ENCODE results near the gene ME1. TPM values are rescaled to one million over a fixed set of nuclear protein-coding genes. Genes with fewer than 3 reads are reported as not detected.

Gene ME1
- total and polyA plus RNA-seq, 2 donors (not counting 3 experiments of a cell fraction or from before 2014, with no cell fraction given), result 7.3 to 29.3 TPM

GRCh38 chr6:83250235-83250634 lies 180.6 kb downstream of the ME1 start:
- intact Hi-C loops (cut with micrococcal nuclease) (no loop called here), dilution Hi-C loops (cut with MboI; ENCODE audit: extremely low pct_ligation_motif_present, low sequenced_read_pairs) (no loop called here)
- no peaks in the 10 kb centered on the region for H3K36me3 ChIP-seq (ENCODE audit: control insufficient read depth in 2 of 2, extremely low read depth in 1 of 2, insufficient read depth in 2 of 2, low read length in 2 of 2)
- no peaks in the 10 kb centered on the region for H4K20me1 ChIP-seq (replicated peaks; ENCODE audit: control insufficient read depth, extremely low read depth, insufficient read depth, low read length)
- H3K4me3 ChIP-seq (replicated peaks in 1 of 3; ENCODE audit: insufficient read depth in 1 of 3, low read depth in 1 of 3, low read length in 3 of 3), result no peak overlapping the region
- no peaks in the 10 kb centered on the region for H3K79me2 ChIP-seq (ENCODE audit: control insufficient read depth, insufficient read depth, low read length)
- H3K4me1 ChIP-seq (ENCODE audit: control insufficient read depth, extremely low read depth, insufficient read depth, low read length), result no peaks in the 10 kb centered on the region
- H3K4me2 ChIP-seq (ENCODE audit: insufficient read depth, low read length), result no peak overlapping the region
- FAIRE-seq (no peak), DNase-seq (ENCODE audit: low read depth, low spot score) (no peak)
- POLR2A ChIA-PET, result no interaction called here
- H3K27ac ChIP-seq (ENCODE audit: insufficient read depth, low read depth, low read length), result no peak overlapping the region
- CTCF ChIA-PET, result interaction anchor here (1.1 to 1.3 kb wide), 2 partner anchors 18 to 28 kb away, joined by 3 read pairs; no protein-coding TSS in a partner anchor
- H3K9me1 ChIP-seq (replicated peaks; ENCODE audit: control insufficient read depth, extremely low read depth, insufficient read depth, low read length), result no peaks in the 10 kb centered on the region
- H3K9me3 ChIP-seq (replicated peaks; ENCODE audit: control insufficient read depth, insufficient read depth, low read length), result no peaks in the 10 kb centered on the region
- no TSS peak for BruUV-seq (replicated peaks)
- H3K27me3 ChIP-seq (ENCODE audit: control insufficient read depth in 2 of 2, insufficient read depth in 2 of 2, low read length in 2 of 2), result no peaks in the 10 kb centered on the region
- no peak overlapping the region for H3K9ac ChIP-seq (replicated peaks; ENCODE audit: extremely low read depth, insufficient read depth, low read length)
- TF ChIP-seq MAX (IDR thresholded peaks at IDR 0.05; ENCODE audit: insufficient read depth, insufficient read length), result no peak
- TF ChIP-seq POLR2A (IDR thresholded peaks at IDR 0.05; ENCODE audit: low read depth, low read length), result no peak
- TF ChIP-seq JUN (IDR thresholded peaks at IDR 0.05; ENCODE audit: borderline replicate concordance, insufficient read depth, insufficient read length, low read depth), result no peak
- no peak for TF ChIP-seq CTCF (IDR thresholded peaks at IDR 0.05; ENCODE audit: extremely low read depth in 1 of 2, insufficient read depth in 1 of 2, low read depth in 1 of 2, low read length in 2 of 2)
- TF ChIP-seq FOS (IDR thresholded peaks at IDR 0.05; ENCODE audit: borderline replicate concordance, insufficient read depth, low read length), result no peak
- TF ChIP-seq EZH2 (IDR thresholded peaks at IDR 0.05; ENCODE audit: borderline replicate concordance, low read depth, low read length, severe bottlenecking), result no peak
- TF ChIP-seq GATA2 (IDR thresholded peaks at IDR 0.05; ENCODE audit: insufficient read depth, insufficient read length, low read depth, low read length), result no peak
- TF ChIP-seq POLR2AphosphoS5 (IDR thresholded peaks at IDR 0.05; ENCODE audit: insufficient read depth, low read depth, low read length), result no peak
- TF ChIP-seq MYC (IDR thresholded peaks at IDR 0.05; ENCODE audit: low read depth, low read length), result no peak
- no peak overlapping the region for H2AFZ ChIP-seq (ENCODE audit: low read depth, low read length)

All from endothelial cell of umbilical vein (primary cell).